GM15510 (cell line): ENCODE data around the gene CNOT3.

Experiments used
- POLR2A ChIP-seq: IDR thresholded peaks from 3 replicates; pipeline ENCODE4 v1.6.1; 2011; ENCODE audit warnings: borderline replicate concordance; ENCODE audit not compliant: insufficient read length; ENCODE audit errors: extremely low read depth

CNOT3 gene

DNA sequence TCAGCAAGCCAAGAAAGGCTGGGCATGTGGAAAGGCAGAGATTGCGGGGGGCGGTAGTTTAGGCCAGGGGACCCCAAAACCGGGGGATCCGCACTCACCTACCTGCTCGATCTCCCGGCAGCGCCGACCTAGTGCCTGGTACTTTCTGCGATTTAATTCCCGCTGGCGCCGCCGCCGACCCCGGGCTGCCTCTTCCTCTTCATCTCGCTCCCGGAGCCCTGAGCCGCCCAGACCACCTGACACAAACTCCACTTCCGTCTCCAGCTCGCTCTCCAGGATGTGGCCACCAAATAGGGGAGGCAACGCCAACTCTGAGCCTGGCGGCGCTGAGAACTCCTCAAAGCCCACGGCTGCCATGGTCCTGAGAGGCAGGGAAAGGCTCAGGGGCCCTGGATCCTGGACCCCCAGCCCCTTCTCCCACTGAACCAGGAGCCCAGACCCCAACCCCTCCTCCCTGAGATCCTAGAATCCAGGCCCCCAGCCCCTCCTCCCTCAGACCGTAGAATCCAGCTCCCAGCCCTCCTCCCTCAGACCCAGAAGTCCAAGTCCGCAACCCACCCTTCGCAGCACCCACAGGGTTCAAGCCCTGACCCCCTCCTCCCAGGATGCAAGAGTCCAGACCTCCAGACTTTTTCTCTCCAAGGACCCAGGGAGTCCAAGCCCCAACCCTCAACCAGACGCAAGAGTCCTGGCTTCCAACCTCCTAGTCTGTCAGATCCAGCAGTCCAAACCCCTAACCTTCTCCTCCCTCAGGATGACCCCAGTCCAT, 23.0 kb upstream of the CNOT3 start:
- TF ChIP-seq POLR2A, result peak; percentile 36

DNA sequence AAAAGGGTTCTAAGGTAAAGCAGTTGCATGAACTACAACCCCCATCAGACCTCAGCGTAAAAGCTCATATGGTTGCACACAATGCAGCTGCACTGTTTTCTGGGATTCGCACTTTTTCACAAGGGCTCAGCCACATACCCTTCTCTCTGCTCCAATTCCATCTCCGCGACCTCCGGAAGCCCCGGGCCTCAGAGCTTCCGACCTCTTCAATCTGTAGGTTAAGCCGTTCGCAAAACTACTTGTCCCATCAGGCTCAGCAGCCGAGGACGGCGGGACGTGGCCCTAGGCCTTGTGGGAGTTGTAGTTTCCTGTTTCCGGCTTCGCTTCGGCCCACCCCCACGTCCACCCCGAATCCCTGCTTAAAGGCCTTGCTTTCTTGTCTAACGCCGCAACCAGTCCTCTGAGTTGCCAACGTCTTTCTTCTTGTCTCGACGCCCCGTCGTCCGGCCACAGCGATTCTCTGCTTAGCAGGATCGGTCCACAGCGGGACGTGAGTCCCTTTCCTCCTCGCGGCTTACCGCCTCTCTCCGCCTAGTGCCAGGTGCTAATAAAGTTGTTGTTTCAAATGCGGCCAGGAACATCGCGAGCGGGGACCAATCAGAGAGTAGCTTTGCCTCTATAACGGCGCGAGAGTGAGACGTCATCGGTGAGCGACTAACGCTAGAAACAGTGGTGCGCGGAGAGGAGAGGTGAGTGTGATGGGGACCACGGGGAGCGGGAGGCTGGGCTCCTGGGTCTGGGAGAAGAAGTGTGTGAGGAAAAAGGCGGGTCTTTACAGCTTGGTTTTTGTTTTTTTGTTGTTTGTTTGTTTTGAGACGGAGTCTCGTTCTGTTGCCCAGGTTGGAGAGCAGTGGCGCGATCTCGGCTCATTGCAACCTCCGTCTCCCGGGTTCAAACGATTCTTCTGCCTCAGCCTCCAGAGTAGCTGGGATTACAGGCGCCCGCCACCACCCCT, 22.2 kb upstream of the CNOT3 start, which contains the start of the genes PRPF31 and TFPT:
TSS of gene PRPF31 (plus strand) at position 646 of the 955 bp plus-strand sequence. CDS start 2,525 bp downstream, outside the sequence.
TSS of gene TFPT (minus strand) at position 549 of the 955 bp plus-strand sequence. CDS start at position 161, 388 bp downstream.
- TF ChIP-seq POLR2A, result peak; percentile 71

DNA sequence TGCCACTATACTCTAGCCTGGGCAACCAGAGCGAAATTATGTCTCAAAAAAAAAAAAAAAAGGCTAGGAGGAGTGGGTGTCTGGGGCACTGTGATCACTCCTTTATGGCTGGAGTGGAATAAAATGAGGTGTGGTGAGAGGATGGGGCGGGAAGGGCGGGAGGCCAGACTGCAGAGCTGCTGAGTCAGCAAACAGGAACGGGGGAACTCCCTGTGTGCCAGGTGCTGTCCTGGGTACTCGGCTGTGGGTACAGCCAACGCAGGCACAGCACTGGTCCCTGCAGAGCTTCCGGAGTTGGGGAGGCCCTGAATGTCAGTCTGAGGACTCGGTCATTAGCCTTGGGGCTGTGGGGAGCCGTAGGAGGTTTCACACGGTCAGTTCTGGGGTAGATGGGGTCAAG, 16.3 kb upstream of the CNOT3 start:
- no peak for TF ChIP-seq POLR2A

- TF ChIP-seq POLR2A, result no peak
Measured at GRCh38 chr19:54123682-54124081, 13.9 kb upstream of the CNOT3 start.

- no peak for TF ChIP-seq POLR2A
Measured at GRCh38 chr19:54124393-54124792, 13.2 kb upstream of the CNOT3 start.

DNA sequence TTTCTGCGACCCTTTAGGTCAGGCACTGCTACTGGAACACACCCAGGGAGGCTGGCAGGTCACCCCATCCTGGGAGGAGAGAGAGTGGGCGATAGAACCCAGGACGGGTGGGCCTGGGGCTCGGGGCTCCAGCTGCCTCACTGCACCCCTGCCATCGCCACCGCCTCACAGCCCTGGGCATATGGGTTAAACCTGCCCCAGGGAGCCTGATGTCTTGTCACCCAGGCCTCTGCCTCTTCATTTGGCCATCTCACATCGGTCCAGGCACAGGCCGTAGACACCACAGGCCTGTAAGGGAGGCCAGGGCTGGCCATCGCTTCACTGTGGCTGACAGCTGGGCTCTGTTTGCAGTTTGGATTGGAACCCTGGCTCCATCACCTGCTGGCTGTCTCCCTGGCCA, 11.8 kb upstream of the CNOT3 start:
- TF ChIP-seq POLR2A, result no peak

DNA sequence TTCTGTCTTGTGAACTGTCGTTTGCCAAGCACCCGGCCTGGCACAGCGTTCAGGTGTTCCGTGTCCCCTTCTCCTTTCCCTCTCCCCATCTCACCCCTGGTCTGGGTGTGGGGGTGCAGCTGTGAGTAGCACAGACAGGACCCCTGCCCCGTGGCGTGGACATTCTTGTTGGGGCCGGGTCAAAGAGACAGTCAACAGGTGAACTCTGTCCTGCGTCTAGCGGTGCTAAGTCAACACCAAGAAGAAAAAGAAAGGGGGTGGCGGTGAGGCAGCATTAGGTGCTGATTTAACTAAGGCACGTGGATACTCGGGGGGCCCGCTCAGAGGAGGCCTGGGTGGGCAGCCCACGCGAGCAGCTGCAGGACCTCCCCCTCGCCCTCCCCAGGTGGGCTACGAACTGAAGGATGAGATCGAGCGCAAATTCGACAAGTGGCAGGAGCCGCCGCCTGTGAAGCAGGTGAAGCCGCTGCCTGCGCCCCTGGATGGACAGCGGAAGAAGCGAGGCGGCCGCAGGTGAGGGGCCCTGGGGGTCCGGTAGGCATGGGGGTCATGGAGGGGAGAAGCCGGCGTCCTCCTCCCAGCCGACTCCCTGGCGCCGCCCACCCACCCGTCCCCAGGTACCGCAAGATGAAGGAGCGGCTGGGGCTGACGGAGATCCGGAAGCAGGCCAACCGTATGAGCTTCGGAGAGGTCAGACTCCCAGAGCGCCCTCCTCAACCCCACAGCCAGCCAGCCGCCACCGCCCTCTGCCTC, 9.7 kb upstream of the CNOT3 start:
- TF ChIP-seq POLR2A, result no peak

DNA sequence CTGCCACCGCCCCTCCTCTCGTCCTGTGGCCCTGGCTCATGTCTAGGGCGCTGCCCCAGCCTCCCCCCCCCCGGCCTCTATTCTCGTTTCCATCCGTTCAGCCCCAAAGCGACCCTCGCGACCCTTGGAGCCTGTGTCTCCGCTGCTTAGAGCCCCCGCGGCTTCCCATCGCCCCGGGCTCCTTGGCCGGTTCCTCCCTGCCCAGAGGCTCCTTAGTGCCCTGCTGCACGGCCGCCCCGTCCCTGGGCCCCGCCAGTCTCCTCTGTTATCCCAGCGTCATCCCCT, 9.2 kb upstream of the CNOT3 start:
- TF ChIP-seq POLR2A, result no peak

DNA sequence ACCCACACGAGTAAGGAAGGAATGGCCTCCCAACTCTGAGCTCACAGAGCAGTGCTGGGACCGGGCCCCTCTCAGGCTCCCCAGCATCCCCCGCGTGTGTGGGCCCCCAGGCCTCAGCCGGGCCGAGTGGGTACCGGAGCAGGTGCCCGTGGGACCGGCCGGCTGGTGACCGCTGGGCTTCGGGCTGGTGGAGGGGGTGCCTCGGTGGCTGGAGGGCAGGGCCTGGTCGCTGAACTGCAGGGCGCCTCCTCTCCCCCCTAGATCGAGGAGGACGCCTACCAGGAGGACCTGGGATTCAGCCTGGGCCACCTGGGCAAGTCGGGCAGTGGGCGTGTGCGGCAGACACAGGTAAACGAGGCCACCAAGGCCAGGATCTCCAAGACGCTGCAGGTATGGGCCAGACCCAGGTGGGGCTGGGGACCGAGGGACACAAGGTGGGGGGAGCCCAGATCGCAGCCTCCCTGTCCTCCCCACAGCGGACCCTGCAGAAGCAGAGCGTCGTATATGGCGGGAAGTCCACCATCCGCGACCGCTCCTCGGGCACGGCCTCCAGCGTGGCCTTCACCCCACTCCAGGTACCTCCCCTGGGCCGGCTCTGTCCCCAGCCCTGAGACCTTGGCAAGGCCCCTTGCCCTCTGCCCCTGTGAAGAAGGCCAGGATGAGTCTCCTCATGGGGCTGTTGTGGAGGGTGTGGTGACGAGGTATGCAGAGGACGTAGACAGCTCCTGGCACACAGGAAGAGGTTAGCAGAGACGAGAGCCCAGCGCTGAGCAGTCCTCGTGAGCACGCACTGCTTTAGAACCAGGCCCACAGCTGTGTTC, 8.6 kb upstream of the CNOT3 start:
- no peak for TF ChIP-seq POLR2A

DNA sequence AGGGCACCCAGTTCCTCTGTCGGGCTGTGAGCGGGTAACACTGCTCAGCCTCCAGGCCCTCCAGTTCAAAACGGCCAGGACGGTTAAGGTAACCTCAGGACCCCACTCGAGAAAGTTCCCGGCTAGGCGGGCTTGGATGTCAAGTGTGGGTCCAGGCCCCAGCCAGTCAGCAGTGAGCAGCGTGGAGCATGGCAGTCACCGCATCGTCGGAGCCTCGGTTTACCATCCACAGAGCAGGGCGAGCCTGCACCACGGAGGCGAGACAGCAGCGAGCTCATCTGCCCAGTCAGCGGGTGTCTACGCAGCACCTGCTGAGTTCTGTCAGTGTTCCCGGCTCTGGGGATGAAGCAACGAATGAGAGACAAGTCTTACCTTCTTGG, 8.0 kb upstream of the CNOT3 start:
- no peak for TF ChIP-seq POLR2A

GRCh38 chr19:54133312-54133956, 4.1 kb upstream of the CNOT3 start:
- no peak for TF ChIP-seq POLR2A

- TF ChIP-seq POLR2A, result no peak
Measured at GRCh38 chr19:54133957-54134590, 3.5 kb upstream of the CNOT3 start.
